HG03521 (cell line): ENCODE measurements around the gene FGGY.
"Not testable (repeated sequence)": the region's sequence is repeated elsewhere in the genome, so short reads cannot be mapped to it uniquely, and the experiment has no call there.

ENCODE experiments used
- ATAC-seq: cut with Tn5 transposase; IDR thresholded peaks from one replicate; pipeline ENCODE4 v1.9.1; 2021; ENCODE audit warnings: mild to moderate bottlenecking, moderate library complexity; ENCODE audit not compliant: unreplicated experiment

Gene FGGY

GRCh38 chr1:59538476-59538875, 241.6 kb downstream of the FGGY start:
- ATAC-seq: not testable (repeated sequence)

- no peak for ATAC-seq
Observed at GRCh38 chr1:59539961-59540681, 243.2 kb downstream of the FGGY start.

- ATAC-seq: no peak
Observed at GRCh38 chr1:59541161-59541560, 244.3 kb downstream of the FGGY start.

GRCh38 chr1:59541891-59542290, 245.0 kb downstream of the FGGY start:
- no peak for ATAC-seq

GRCh38 chr1:59543211-59543668, 246.3 kb downstream of the FGGY start:
- ATAC-seq: no peak

- ATAC-seq: no peak
Observed at GRCh38 chr1:59544615-59545293, 247.9 kb downstream of the FGGY start.

- no peak for ATAC-seq
Observed at GRCh38 chr1:59545830-59546229, 248.9 kb downstream of the FGGY start.

GRCh38 chr1:59549066-59549837, 252.4 kb downstream of the FGGY start:
- no peak for ATAC-seq

GRCh38 chr1:59549903-59550302, 253.0 kb downstream of the FGGY start:
- no peak for ATAC-seq

GRCh38 chr1:59552007-59552406, 255.1 kb downstream of the FGGY start:
- no peak for ATAC-seq

GRCh38 chr1:59553371-59553770, 256.5 kb downstream of the FGGY start:
- ATAC-seq: no peak

GRCh38 chr1:59554011-59554663, 257.2 kb downstream of the FGGY start:
- no peak for ATAC-seq

- no peak for ATAC-seq
Observed at GRCh38 chr1:59554752-59555151, 257.9 kb downstream of the FGGY start.

GRCh38 chr1:59556398-59556797, 259.5 kb downstream of the FGGY start:
- no peak for ATAC-seq

- ATAC-seq: no peak
Observed at GRCh38 chr1:59556802-59557548, 260.1 kb downstream of the FGGY start.

GRCh38 chr1:59557549-59557885, 260.6 kb downstream of the FGGY start:
- no peak for ATAC-seq

- ATAC-seq: not testable (repeated sequence)
Observed at GRCh38 chr1:59558580-59558979, 261.7 kb downstream of the FGGY start.

GRCh38 chr1:59560807-59561450, 264.0 kb downstream of the FGGY start:
- peak; percentile 64 for ATAC-seq

- peak; percentile 21 for ATAC-seq
Observed at GRCh38 chr1:59561796-59562195, 264.9 kb downstream of the FGGY start.
